Measurements from ENCODE around the gene MTMR2.

GRCh38 chr11:95835351-95835750 is 88.6 kb downstream of the MTMR2 start:
- no peak for TF ChIP-seq CTCF (IDR thresholded peaks at IDR 0.05; ENCODE audit: poor library complexity, severe bottlenecking)
- no peak for TF ChIP-seq SMC3 (conservative IDR thresholded peaks at IDR 0.05; ENCODE audit: poor library complexity)
- TF ChIP-seq REST (IDR thresholded peaks at IDR 0.05; ENCODE audit: borderline replicate concordance) = no peak
